Fibroblast of the conjunctiva (primary cell): ENCODE results near the gene EIF6.

Source experiments
- DNase-seq: peaks from one replicate; pipeline ENCODE4 v3.0.0-alpha.2; 2010; ENCODE audit warnings: low read depth

EIF6 gene

GRCh38 chr20:35293303-35294292 lies 9.0 kb upstream of the EIF6 start:
- DNase-seq: no peak

- no peak for DNase-seq
These were observed 8.1 kb upstream of the EIF6 start for GRCh38 chr20:35292504-35293285.

- no peak for DNase-seq
These were observed 7.3 kb upstream of the EIF6 start, which contains the start of gene FAM83C for GRCh38 chr20:35291654-35292503. Gene FAM83C, minus strand, starts transcription at chr20:35292425. Its CDS starts 121 bp downstream, at chr20:35292304.

DNA sequence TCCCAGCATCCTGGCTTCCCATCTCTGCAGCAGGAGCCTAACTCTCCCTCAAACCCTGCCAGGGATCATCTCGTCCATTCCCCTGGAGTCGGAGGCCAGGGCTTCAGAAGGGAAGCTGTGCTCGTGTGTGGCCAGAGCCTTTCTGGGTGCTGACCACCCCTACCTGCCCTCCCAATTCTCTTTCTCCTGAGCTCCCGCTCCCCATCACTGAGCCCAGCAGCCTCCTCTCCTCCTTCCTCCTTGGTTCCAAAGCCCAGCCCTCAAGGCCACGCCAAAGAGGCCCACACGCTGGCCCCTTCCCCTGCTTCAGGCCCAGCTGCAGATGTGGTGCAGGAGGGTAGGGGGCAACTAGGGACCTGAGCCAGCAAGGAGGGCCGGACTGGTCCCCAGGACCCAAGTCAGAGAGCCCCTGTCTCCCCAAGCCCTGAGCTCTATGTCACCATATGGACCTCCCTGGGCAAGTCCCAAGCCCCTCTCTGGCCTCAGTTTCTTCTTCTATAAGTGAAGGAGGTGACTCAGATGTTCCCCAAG lies 6.4 kb upstream of the EIF6 start:
- no peak for DNase-seq

GRCh38 chr20:35290186-35290886 lies 5.8 kb upstream of the EIF6 start:
- no peak for DNase-seq

DNA sequence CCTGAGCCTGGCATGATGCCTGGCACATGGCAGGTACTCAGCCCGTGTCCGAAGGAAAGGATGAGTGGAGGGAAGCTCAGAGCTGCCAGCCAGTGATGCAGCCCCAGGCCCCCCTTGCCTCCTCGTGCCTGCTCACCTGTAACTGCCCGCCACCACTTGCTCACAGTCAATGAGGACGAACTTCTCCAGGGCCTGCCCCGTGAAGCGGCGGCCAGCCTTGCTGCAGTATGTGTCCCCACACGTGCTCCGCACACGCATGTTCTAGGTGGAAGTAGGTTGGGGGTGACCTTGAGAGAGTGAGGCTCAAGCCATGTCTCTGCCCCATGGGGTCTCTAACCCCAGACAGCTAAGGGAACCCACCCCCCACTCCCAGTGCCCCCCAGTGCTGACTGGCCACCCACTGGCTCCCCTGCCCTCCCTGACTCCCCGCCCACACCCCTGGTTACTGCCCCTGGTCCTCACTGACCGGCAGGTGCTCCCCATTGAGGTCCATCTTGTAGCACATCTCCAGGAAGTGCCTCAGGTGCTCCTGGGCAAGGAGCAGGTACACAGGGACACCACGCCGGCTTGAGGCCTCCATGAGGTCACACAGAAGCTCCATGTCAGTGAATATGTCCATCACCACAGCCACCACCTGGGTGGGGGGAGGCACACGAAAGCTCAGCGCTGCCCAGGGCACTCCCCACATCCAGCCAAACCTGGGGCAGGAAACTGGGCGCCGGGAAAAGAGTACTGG lies 3.9 kb upstream of the EIF6 start:
- DNase-seq: no peak

DNA sequence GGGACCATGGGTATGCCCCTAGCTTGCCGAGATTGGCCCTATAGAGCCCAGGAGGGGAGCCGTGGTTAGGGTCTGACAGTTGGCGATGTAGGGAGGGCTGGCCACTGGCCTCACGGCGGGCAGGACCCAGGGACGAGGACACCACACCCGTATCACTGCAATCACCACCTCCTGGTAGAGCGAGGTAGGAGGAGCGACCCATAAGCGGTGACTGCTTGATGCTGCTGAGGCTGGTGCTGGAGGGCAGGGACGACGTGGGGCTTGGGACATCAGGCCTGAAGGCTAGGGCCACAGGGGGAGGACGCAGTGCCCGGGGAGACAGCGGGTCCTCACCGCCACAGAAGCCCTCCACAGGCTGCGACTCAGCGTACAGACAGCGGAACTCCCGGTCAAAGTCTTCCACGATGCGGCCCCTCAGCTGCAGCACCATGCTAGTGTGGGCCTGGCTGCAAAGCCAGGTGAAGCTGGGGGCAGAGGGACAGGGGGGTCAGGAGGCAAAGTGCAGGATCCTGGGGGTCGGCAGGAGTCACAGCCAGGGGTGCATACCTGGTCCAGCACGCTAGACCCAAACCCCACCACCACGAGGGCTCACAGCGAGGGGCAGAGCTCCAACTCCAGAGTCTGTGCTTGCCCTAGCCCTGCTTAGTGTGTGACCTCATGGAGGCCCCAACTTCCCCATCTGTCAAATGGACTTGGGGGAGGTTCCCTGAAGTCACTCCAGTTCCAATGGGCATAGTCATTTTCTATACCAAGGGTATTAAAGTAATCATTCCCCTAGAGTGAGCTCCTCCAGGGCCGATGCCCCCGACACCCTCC lies 3.1 kb upstream of the EIF6 start:
- DNase-seq: no peak

DNA sequence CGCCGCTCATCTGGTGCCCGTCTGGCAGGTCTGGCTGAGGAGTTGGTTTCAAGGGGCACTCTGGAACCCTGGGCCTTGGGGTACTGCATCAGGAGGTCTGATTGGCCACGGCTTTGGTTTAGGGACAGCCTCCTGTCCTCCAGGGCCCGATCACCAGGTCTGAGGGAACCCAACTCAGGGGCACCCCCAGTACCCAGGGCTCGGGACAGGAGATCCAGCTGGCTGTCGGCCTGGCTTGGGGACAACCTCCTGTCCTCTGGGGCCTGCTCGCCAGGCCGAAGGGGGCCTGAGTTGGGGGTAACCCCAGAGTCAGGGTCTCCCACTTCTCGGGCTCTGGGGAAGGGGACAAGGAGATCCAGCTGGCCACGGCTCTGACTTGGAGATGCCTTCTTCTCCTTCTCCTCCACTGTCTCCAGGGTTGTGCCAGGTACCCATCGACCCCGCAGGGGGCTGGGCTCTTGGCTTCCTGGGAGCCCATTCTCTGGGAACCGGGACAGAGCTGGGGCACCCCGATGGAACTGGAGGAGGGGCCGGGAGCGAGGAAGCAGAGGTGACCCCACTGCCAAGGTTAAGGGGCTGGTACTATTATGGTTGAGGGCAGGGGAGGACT lies 2.4 kb upstream of the EIF6 start:
- DNase-seq: no peak

DNA sequence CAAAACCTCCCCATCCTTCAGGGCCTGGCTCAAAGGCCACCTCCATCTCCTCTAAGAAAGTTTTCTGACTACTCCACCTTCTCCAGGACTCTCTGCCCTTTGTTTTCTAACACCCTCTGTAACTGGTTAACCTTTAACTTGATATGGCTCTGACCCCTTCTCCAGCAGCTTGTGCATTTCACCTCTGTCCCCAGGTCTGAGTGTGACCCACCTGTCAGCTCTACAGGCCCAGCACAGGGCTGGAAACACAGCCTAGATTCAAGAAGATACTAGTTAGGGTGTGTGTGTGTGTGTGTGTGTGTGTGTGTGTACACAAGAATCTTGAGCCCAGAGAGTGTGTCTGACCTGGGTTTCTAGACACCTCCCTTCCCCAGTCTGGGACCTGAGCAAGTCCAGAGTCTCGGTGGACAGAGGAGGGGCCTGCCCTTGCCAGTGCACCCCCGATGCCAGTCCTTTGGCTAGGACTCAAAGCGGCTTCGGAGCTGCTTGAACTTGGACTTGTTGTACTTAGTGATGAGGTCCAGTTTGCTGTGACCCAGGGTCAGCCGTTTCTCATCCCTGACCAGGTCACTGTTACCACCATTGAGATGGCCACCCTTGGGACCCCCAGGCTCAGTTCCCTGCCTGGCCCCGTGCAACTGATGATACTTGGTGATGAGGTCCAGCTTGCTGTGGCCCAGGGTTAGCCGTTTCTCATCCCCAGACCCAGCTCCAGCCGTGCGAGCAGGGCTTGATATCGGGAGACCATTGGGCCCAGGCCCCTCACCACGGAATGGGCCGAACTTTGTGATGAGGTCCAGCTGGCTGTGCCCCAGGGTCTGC lies 1.7 kb upstream of the EIF6 start:
- no peak for DNase-seq

DNA sequence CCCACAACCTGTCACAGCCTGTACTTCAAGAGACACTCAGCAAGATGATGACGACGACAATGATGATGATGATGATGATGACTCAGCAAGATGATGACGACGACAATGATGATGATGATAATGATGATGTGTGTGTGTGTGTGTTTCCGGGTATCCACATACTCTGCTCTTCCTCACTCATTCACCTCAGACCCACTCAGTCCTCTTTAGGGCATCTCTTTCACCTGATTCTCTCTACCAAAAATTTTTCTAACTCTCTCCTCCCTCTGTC lies 1.2 kb upstream of the EIF6 start:
- no peak for DNase-seq

- DNase-seq: no peak
These were observed 627 bp upstream of the EIF6 start for GRCh38 chr20:35284992-35285805.

- DNase-seq: no peak
These were observed 918 bp downstream of the EIF6 start for GRCh38 chr20:35283441-35284266.

GRCh38 chr20:35281506-35282101 lies 3.0 kb downstream of the EIF6 start:
- no peak for DNase-seq

DNA sequence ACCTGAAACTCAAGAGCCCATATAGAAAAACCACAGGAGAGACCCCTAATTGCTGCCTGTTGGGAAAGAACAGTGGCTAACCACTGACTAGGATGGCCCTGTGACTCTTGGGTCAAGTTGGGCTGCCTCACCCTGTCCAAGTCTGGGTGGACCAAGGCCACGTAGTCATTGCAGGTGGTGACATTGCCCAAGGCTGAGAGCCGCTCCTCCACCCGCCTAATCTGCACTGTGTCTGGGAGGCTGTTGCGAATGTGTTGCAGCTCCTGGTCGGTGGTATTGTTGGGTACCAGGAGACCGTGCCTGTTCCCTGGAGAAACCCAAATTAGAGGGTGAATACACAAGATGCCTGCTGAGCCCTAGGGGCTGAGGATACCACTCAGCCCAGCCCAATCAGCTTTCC lies 4.0 kb downstream of the EIF6 start:
- DNase-seq: no peak

DNA sequence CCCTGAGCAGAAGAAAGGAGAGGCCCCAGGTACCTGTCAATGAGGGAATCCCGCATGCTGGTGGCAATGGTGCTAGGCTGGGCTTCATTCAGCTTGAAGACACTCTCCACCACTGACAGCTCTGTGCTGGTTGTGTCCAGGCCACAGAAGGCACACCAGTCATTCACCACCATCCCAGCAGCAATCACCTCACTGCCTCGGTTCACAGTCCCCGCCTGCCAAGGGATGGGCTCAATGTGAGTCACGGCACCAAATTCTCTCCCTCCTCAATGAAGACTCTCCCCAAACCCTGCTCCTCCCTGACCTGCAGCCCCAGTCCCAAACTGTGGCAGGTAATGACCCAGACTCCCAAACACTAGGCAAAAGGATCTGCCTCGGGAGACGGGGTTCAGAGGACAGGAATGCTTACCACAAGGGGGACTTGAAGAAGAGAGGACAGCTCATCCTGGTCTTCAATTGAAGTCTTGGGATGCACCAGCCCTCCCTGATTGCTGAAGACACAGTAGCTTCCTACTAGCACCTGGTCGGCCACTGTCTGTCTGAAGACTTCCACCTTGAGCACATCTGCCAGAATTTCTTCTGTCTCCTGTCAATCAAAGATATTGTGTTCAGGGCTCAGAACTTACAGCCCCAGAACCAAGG lies 4.9 kb downstream of the EIF6 start:
- no peak for DNase-seq

DNA sequence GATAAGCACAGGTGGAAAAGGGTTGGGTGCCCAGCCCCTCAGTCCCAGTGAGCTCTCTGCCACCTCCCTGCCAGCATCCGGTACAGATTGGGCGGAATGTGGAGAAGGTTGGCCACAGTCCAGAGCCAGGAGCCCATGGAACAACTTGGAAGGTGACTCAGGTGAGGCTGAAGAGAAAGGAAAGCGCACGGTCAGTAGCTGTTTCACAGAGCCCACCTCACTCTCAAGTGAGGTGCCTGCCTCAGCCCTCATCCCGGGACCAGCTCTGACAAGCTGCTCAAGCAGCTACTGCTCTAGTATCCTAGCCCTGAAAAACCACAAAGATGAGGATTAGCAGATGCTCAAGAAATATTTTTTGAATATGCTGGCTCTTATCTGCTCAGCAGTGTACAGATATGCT lies 5.5 kb downstream of the EIF6 start:
- DNase-seq: no peak
